GM23248 (cell line): ENCODE data around the gene FBXO34. TPM values are rescaled to one million over a fixed set of nuclear protein-coding genes. Genes with fewer than 3 reads are reported as not detected.

ENCODE experiments used
- DNase-seq: peaks from one replicate; pipeline ENCODE4 v3.0.0-alpha.2; 2015
- H2AFZ ChIP-seq: fragments of 200-600 bp; sonication (generic); 2 replicates; pipeline ENCODE4 v1.6.1; 2016; ENCODE audit warnings: antibody characterized with exemption
- H3F3A ChIP-seq: fragments of 200-600 bp; sonication (generic); 2 replicates; pipeline ENCODE4 v1.6.1; 2016; ENCODE audit warnings: mild to moderate bottlenecking, antibody characterized with exemption, mixed run types; ENCODE audit not compliant: insufficient read depth
- H3K27ac ChIP-seq: fragments of 200-600 bp; sonication (generic); 2 replicates; pipeline ENCODE4 v1.5.1; 2016; ENCODE audit warnings: mild to moderate bottlenecking
- H3K27me3 ChIP-seq: fragments of 200-600 bp; sonication (generic); replicated peaks from 2 replicates; pipeline ENCODE4 v1.6.1; 2016; ENCODE audit warnings: mild to moderate bottlenecking; ENCODE audit not compliant: insufficient read depth
- H3K36me3 ChIP-seq: fragments of 200-600 bp; sonication (generic); 2 replicates; pipeline ENCODE4 v1.6.1; 2016; ENCODE audit warnings: low read depth, mild to moderate bottlenecking
- H3K4me1 ChIP-seq: fragments of 200-600 bp; sonication (generic); 2 replicates; pipeline ENCODE4 v1.6.1; 2016; ENCODE audit warnings: mild to moderate bottlenecking; ENCODE audit not compliant: insufficient read depth
- H3K4me2 ChIP-seq: fragments of 200-600 bp; sonication (generic); one replicate; pipeline ENCODE4 v1.6.1; 2016; ENCODE audit warnings: mild to moderate bottlenecking; ENCODE audit not compliant: unreplicated experiment
- H3K4me3 ChIP-seq: fragments of 200-600 bp; sonication (generic); 2 replicates; pipeline ENCODE4 v1.5.1; 2016; ENCODE audit warnings: mild to moderate bottlenecking
- H3K79me2 ChIP-seq: fragments of 200-600 bp; sonication (generic); 2 replicates; pipeline ENCODE4 v1.6.1; 2016; ENCODE audit warnings: mild to moderate bottlenecking; ENCODE audit not compliant: insufficient read depth
- H3K9ac ChIP-seq: fragments of 200-600 bp; sonication (generic); 2 replicates; pipeline ENCODE4 v1.6.1; 2016; ENCODE audit warnings: mild to moderate bottlenecking
- H3K9me2 ChIP-seq: fragments of 200-600 bp; sonication (generic); 2 replicates; pipeline ENCODE4 v1.6.1; 2016; ENCODE audit warnings: mixed run types, mild to moderate bottlenecking, moderate library complexity; ENCODE audit not compliant: insufficient read depth
- H3K9me3 ChIP-seq: fragments of 200-600 bp; sonication (generic); one replicate; pipeline ENCODE4 v1.6.1; 2017; ENCODE audit warnings: low read depth
- H4K20me1 ChIP-seq: fragments of 200-600 bp; sonication (generic); 2 replicates; pipeline ENCODE4 v1.6.0; 2016; ENCODE audit not compliant: insufficient read depth
- EZH2 ChIP-seq: fragments of 200-600 bp; sonication (generic); IDR thresholded peaks from 2 replicates; pipeline ENCODE4 v1.6.1; 2018; ENCODE audit warnings: antibody characterized with exemption, mild to moderate bottlenecking; ENCODE audit not compliant: insufficient read depth, poor library complexity, severe bottlenecking
- EZH2phosphoT487 ChIP-seq: fragments of 200-600 bp; sonication (generic); IDR thresholded peaks from 2 replicates; pipeline ENCODE4 v1.6.1; 2018; ENCODE audit warnings: antibody characterized with exemption, moderate library complexity, mild to moderate bottlenecking, low read depth; ENCODE audit not compliant: insufficient read depth
- WGBS, 2 experiments: methylation state at CpG; one replicate each; pipeline ENCODE4 v1.1.6; 2015 to 2017; ENCODE audit warnings: low lambda C conversion rate in 2 of 2, low coverage in 1 of 2; ENCODE audit errors: missing lambda C conversion rate in 2 of 2; 5-methylcytosine and 5-hydroxymethylcytosine counted together
- in situ Hi-C: fragments of 300-500 bp; cut with MboI; formaldehyde crosslinking; loops from 2 replicates; pipeline ENCODE4 v1.15.0; 2020
- polyA plus RNA-seq: library from polyadenylated mRNA; unstranded; fragments of >200 nt; fragmentation: Nextera tagmentation; extraction: Ambion mirVana; gene quantifications from 2 replicates; pipeline ENCODE4 v1.2.1, GENCODE V29; 2016
- total RNA-seq: library from RNA; depleted of rRNA; stranded (reverse); fragments of >200 nt; shearing (Covaris generic); gene quantifications from 2 replicates; pipeline ENCODE4 v1.2.3, GENCODE V29; 2014

Gene FBXO34
- total and polyA plus RNA-seq, 2 experiments from 2014 or later, result 10.2 to 10.5 TPM

DNA sequence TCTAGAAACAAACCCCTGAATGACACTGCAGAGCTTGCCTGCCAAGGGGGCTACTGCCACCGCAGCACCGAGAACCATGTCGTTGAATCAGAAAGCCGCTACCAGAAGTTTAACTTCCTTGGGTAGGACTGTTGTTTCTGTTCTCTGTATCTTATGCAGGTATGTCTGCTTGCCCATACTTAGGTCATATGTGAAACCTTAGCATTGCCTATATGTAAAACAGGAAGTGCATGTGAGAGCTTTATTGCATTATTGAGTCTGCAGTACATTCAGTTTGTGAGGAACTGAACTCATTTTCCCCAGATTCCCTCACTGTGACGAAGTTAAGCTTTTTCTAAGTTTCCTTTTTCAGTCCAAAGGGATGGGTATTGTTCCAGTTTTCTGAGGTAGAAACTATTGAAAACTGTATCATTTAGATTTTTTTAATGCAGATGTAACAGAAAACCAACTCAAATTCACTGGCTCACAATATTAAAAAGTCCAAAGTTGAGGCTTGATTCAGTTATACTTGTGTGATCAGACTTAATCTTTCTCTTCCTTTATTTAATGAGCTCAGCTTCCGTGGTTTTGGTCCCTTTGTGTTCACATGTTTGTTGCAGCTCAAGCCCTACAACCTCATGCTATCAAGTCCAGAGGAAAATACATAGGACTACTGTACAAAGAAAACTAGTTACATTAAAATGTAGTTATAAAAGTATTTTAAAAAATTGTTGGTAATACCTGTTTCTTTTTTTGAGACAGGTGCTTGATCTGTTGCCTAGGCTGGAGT is 6.9 kb downstream of the FBXO34 start:
- in situ Hi-C loops, result no loop called here
- Histone ChIP-seq H3K4me1 (peaks cover 14% of the 10 kb centered on the region), H3K9me2 (no peaks in the 10 kb centered on the region), H3K9me3 (no peaks in the 10 kb centered on the region), H3K9ac (no peak overlapping the region), H3K4me3 (no peak overlapping the region), H3K36me3 (no peaks in the 10 kb centered on the region), H3K79me2 (peaks cover 98% of the 10 kb centered on the region), H4K20me1 (peaks cover 9% of the 10 kb centered on the region; the same call in 1 of the 2 replicates), H3F3A (no peaks in the 10 kb centered on the region; the same call in 1 of the 2 replicates), H3K27me3 (no peaks in the 10 kb centered on the region), H3K27ac (no peak overlapping the region), H3K4me2 (no peak overlapping the region), H2AFZ (no peak overlapping the region)
- 97 to 100% methylated on average over 6 of the region's 6 CpGs for WGBS, 2 experiments
- TF ChIP-seq EZH2 (no peak), EZH2phosphoT487 (no peak)
- no peak for DNase-seq

DNA sequence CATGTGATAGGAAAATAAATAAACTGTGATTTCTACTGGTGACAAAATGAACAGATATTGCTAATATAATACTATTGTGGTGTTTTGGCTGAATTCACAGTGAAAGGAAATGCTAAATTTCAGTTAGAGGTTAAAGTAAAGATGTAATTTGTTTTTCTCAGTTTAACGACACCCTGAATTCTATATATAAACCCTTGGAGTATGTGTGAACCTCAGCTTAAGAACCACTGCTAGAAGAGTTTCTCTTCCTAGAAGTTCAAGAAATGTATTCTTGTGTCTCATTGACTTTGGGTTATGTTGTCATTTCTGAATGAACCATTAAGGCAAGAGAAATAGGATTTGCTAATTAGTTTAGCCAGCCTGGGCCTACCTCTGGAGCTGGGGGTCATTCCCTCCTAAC is 8.2 kb downstream of the FBXO34 start:
- no peaks in the 10 kb centered on the region for H3K36me3 ChIP-seq
- peaks cover 98% of the 10 kb centered on the region for H3K79me2 ChIP-seq
- no peaks in the 10 kb centered on the region for H3K9me3 ChIP-seq
- peaks cover 9% of the 10 kb centered on the region for H3K4me1 ChIP-seq
- no peak overlapping the region for H3K27ac ChIP-seq
- no peak overlapping the region for H2AFZ ChIP-seq
- TF ChIP-seq EZH2phosphoT487, result no peak
- no peak for TF ChIP-seq EZH2
- WGBS, 2 experiments, result 95 to 98% methylated on average over 1 of the region's 1 CpG
- in situ Hi-C loops, result no loop called here
- peaks cover 9% of the 10 kb centered on the region; the same call in 1 of the 2 replicates for H4K20me1 ChIP-seq
- no peak overlapping the region for H3K4me3 ChIP-seq
- no peak overlapping the region for H3K9ac ChIP-seq
- H3K4me2 ChIP-seq, result no peak overlapping the region
- H3K27me3 ChIP-seq, result no peaks in the 10 kb centered on the region
- no peaks in the 10 kb centered on the region; the same call in 1 of the 2 replicates for H3F3A ChIP-seq
- DNase-seq, result no peak
- no peaks in the 10 kb centered on the region for H3K9me2 ChIP-seq

DNA sequence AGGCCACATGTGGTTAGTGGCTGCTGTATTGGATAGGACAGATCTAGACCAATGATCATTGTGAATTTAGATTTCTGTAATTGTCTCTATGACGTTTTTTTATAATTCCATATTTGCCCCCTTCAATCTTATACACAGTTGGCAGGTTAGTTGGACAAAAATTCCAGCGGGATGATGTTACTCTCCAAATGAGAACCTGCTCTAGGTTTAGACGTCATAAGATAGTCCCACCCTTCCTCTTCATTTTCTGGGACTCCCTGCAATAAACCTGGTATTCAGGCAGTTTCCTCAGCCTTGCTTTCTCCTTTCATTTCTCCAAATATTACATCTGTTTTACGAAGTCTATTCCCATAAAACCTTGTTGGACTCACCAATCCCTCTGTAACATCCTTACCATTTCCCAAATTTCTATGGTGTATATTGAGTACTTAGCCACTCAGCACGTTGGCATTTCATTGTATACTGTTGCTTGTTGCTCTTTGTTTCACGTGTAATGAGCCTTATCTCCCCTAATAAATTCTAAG is 10.2 kb downstream of the FBXO34 start:
- no peaks in the 10 kb centered on the region; the same call in 1 of the 2 replicates for H3K4me1 ChIP-seq
- H3F3A ChIP-seq, result no peaks in the 10 kb centered on the region
- H3K9ac ChIP-seq, result no peak overlapping the region
- H3K4me3 ChIP-seq, result no peak overlapping the region
- no peak overlapping the region for H2AFZ ChIP-seq
- TF ChIP-seq EZH2 (no peak), EZH2phosphoT487 (no peak)
- no peak overlapping the region for H3K4me2 ChIP-seq
- no peaks in the 10 kb centered on the region; the same call in 1 of the 2 replicates for H4K20me1 ChIP-seq
- no peaks in the 10 kb centered on the region for H3K9me3 ChIP-seq
- no peaks in the 10 kb centered on the region for H3K9me2 ChIP-seq
- in situ Hi-C loops, result no loop called here
- no peaks in the 10 kb centered on the region for H3K36me3 ChIP-seq
- H3K79me2 ChIP-seq, result peaks cover 100% of the 10 kb centered on the region
- no peak overlapping the region for H3K27ac ChIP-seq
- DNase-seq, result no peak
- H3K27me3 ChIP-seq, result no peaks in the 10 kb centered on the region
- 81 to 83% methylated on average over 6 of the region's 6 CpGs for WGBS, 2 experiments

DNA sequence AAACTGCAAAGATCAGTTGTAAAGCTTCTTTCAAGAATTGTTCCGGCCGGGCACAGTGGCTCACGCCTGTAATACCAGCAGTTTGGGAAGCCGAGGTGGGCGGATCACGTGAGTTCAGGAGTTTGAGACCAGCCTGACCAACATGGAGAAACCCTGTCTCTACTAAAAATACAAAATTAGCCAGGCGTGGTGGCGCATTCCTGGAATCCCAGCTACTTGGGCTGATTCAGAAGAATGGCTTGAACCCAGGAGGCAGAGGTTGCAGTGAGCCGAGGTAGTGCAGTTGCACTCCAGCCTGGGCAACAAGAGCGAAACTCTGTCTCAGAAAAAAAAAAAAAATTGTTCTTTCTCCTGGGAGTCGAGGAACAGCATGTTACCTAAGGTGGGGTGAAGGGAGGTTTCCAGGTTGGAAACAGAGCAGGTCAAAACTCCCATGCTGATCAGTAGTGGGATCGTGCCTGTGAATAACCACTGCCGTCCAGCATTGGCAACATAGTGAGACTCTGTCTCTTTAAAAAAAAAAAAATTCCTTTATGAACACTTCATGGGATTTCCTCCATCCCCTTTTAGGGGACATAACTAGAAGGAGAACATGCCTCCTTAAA is 13.9 kb downstream of the FBXO34 start:
- 93 to 94% methylated on average over 12 to 13 of the region's 13 CpGs for WGBS, 2 experiments

More for the DNA sequence above, 13.9 kb downstream of the FBXO34 start:
- Histone ChIP-seq H3K36me3 (no peaks in the 10 kb centered on the region), H3F3A (no peaks in the 10 kb centered on the region), H3K9me3 (no peaks in the 10 kb centered on the region), H3K27me3 (no peaks in the 10 kb centered on the region), H2AFZ (no peak overlapping the region), H4K20me1 (peaks cover 5% of the 10 kb centered on the region; the same call in 1 of the 2 replicates), H3K9me2 (no peaks in the 10 kb centered on the region), H3K27ac (no peak overlapping the region), H3K79me2 (peaks cover 100% of the 10 kb centered on the region), H3K4me3 (no peak overlapping the region), H3K4me1 (no peaks in the 10 kb centered on the region; the same call in 1 of the 2 replicates), H3K4me2 (no peak overlapping the region), H3K9ac (no peak overlapping the region)
- in situ Hi-C loops, result no loop called here
- no peak for TF ChIP-seq EZH2phosphoT487
- TF ChIP-seq EZH2, result no peak
- DNase-seq, result no peak
